GM21723 (cell line): Measurements from ENCODE around the gene KLF13.

Source experiments
- ATAC-seq: cut with Tn5 transposase; IDR thresholded peaks from one replicate; pipeline ENCODE4 v1.9.1; 2021; ENCODE audit warnings: mild to moderate bottlenecking, moderate library complexity; ENCODE audit not compliant: unreplicated experiment

The KLF13 gene

GRCh38 chr15:31298707-31299172, 27.9 kb upstream of the KLF13 start:
- no peak for ATAC-seq

DNA sequence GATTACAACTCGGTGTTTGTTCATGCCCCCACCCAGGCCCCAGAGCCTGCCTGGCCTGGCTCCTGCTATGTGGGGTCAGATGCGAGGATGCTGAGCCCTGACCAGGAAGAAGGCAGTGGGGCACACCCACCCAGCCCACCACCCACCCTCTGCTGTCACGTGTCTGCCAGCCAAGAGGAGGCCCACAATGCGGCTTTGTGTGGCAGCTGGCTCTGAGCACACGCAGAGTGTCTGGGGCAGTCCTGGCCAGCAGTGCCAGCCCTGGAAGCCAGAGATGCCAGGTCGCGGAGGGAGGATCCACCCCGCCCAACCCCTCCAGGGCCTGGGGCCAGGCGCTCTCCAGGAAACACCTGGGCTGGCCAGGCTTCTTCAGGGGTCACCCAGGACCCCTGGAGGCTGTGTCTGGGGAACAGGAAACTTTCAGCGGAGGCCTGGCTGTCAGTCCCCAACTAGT, 26.4 kb upstream of the KLF13 start:
- no peak for ATAC-seq

DNA sequence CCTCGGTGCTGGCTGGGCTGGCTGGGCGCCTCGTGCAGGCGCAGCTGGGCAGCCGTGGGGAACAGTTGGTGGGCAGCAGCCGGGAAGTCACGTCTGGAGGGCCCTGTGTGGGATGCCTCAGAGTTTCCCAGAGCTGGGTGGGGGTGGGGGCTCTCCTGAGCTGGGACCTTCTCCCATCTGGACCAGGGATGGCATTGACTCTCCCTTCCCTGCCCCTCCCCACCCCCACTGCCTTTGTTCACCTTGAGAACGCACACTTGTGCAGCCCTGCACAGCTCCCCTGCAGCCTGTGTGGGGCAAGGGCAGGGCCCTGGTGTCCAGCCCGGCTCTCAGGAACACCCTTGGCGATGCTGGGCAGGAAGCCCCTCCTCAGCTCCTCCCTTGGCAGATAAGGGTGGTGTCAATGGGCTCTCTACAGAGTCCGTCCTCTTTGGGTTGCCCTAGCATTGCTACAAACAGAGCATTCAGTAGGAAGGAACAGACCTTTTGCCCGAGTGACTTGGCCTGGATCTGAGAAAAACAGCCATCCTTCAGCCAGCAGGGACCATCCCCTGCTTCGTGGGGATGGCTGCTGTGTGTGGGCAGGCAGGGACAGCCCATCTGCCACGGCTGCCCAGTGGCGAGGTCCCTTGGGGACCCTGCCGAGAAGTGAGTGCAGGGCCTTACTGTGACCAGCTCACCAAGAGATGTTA, 25.5 kb upstream of the KLF13 start:
- ATAC-seq: no peak

- ATAC-seq: no peak
Measured at GRCh38 chr15:31301673-31301990, 25.0 kb upstream of the KLF13 start.

- no peak for ATAC-seq
Measured at GRCh38 chr15:31302029-31302657, 24.5 kb upstream of the KLF13 start.

DNA sequence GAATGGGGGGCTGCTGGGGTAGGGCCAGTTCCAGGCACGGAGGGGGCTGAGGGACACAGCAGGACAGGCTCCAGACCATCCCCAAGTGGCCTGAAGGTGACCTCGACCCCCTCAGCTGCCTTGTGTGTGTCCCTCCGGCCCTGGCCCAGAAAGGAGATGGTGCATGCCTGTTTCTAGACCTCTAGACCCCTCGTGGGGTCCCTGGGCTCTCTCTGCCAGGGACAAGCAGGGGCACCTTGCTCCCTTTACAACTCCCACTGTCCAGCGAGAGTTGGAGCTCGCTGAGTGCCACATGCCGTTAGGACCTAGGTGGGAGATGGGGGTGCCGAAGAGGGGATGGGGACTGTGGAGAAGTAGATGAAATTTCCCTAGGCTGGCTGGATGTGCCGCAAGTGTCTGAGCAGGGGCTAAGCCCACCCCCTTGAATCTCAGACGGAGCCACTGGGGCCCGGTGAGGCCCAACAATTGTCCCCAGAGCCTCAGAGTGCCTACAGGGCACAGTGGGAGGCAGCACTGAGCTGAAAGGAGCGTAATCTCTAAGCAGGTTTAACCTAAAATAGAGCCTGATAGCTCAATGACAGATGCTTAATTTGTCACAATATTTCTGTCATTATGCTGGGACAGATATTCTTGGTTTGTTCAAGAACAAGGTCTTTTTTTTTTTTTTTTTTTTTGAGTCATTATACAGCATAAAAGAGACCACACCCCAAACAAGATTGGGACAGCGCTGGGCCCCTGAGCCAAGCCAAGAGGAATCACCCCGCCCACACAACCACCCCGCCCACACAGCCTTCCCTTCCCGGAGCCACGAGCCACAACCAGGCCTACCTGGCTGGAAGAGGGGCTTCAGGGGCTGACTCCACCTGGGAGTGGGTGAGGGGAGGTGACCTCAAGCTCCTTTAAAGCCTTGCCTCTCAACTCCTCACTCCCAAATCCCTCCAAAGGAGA, 23.6 kb upstream of the KLF13 start:
- no peak for ATAC-seq

- ATAC-seq: no peak
Measured at GRCh38 chr15:31303726-31304648, 22.6 kb upstream of the KLF13 start.

- no peak for ATAC-seq
Measured at GRCh38 chr15:31304751-31305365, 21.8 kb upstream of the KLF13 start.

GRCh38 chr15:31305375-31305774, 21.3 kb upstream of the KLF13 start:
- no peak for ATAC-seq

DNA sequence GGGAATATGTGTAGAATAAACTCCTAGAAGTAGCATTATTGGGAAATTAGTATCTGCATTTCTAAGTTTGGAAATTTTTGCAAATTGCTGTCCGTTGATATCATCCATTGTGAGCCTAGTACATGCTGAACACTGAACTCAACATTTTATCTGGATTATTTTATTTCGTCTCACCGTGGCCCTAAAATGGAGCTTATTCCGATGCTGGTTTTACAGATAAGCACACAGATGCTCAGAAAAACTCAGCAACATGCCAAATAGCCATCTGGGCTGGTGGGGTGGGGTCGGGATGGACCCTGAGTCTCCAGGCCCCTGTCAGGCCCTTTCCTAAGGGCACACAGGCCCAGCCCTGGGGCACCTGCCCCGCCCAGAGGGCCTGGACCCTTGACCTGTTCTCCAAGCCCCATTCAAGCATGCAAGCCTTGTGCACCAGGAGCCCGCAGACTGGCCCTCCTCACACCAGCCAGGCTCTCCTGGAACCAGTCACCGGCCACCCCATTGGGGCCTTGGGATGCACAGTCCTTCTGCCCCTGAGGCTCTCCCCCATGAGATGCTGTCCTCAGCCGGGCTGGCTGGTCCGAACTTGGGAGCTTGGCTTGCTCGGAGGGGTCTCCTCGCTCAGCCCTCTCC, 20.7 kb upstream of the KLF13 start:
- ATAC-seq: no peak

- no peak for ATAC-seq
Measured at GRCh38 chr15:31306426-31307269, 20.0 kb upstream of the KLF13 start.

DNA sequence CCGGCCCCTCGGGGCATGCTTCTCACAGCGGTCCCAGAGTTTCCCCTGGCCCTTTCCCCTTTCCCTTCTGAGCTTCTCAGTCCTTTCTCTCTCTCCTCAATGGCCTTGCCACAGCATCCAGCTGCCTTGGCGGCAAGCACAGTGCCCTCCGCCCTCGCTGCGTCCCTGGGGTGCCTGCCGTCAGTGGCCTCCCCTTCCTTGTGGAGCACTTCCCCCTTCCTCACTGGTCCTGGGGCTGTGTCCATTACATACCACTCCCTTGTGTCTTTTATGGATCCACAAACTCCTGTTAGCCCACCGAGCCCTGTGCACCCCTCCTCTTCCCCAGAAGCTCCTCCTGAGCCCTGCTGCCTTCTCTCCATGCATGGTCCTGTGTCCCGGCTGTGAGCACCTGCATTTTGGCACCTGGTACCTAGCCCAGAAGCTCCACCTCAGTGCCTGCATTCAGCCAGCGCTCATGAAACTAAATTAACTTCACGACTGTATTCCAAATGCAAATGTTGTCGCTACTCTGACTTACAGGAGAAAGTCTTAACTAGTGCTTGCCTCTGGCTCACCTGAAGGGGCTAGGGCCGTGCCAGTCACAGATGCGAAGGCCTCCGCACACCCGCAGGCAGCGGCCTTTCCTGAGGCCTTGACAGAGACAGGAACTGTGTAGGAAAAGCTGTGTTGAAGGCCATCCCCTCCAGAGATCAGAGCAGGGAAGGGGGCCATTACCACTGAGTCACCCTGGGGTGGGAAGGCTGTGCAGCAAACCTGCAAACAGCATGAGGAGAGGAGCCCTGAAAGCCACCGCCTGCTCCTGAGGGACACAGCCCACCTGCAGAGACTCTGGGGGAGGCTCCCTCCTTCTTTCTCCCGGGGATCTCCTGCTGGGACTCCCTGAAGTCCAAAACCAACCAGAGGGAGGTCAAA, 19.1 kb upstream of the KLF13 start:
- ATAC-seq: no peak

GRCh38 chr15:31308185-31308639, 18.4 kb upstream of the KLF13 start:
- ATAC-seq: peak; percentile 78

DNA sequence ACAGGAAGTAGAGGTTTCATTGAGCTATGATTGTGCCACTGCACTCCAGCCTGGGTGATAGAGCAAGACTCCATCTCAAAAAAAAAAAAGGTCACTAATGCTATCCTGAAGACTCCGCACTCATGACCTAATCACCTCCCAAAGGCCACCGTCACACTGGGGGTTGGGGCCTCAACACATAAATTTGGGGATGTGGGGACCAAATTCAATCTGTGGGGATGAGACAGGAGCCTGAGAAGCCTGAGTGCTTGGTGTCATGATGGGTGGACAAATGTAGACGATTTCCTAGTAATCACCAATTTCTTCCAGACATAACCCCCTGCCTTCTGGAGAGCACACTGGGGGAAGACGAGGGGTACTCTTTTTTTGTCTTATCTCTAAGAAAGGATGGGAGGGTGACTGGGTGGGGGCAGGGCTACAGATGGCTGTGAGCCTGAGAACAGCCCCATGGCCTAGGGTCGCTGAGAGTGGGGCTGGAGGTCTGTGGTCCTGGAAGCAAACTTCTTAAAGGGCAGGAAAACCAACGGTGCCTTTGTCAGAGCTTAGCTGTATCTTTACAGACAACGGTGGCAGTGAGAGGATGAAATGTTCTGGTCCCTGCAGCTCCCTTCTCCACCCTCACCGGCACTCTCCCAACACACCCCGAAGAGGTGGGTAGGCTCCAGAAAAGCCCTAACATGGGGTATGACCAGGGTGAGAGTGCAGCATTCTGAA, 16.6 kb upstream of the KLF13 start:
- ATAC-seq: no peak

- no peak for ATAC-seq
Measured at GRCh38 chr15:31311735-31312619, 14.7 kb upstream of the KLF13 start.

DNA sequence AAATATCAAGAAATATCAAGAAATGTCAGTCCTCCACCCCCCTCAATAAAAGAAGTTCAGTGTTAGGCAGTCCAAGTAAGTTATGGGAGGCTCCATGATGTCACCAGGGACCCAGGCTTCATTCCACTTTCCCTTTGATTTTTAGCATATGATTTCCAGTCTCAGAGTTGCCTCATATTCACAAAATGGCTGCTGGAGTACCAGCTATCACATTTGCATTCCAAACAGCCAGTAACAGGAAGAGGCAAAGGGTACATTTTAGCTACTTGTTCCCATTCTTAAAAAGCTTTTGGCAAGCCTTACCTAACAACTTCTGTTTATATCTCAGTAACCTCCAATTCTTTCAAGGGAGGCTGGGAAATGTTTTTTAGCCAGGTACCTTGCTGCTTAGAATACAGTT, 13.4 kb upstream of the KLF13 start:
- no peak for ATAC-seq
